Activated CD4-positive, alpha-beta T cell treated with anti-CD3 and anti-CD28 coated beads, Interleukin-2, Interleukin-6, amounts not matched to agents 100 ng/mL and 50 ng/mL, durations not matched to agents 16 hours and 8 hours (primary cell): ENCODE measurements around the gene PDE8B.

Source experiments
- DNase-seq: peaks from one replicate; pipeline ENCODE4 v3.0.0-alpha.2; 2020

The PDE8B gene

DNA sequence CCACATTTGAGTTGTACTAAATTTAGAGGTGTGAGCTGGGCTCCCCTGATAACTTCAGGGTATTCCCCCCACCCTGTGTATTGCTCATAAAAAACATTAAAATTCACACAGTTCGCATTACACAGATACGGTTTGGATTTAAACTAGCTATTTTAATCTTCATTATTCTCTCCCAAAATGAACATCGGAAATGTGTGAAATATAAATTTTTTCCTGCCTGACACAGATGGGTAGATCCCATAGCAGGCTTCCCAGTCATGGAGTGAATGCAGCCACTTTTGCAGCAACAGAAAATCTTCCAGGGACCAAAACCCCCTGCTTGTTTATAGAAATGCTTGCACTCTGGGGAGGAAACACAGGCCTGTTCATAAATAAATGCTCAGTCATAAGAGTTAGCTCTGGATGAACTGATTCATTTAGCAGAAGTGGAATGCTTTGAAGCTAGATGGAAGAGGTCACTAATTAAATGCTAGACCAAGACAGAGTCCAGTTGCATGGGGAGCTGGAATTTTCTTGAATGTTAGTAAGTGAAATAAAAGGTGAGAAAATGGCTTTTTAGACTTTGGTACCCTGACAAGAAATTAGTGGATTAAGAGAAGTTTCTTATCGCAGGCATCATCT lies 115.6 kb downstream of the PDE8B start:
- no peak for DNase-seq

DNA sequence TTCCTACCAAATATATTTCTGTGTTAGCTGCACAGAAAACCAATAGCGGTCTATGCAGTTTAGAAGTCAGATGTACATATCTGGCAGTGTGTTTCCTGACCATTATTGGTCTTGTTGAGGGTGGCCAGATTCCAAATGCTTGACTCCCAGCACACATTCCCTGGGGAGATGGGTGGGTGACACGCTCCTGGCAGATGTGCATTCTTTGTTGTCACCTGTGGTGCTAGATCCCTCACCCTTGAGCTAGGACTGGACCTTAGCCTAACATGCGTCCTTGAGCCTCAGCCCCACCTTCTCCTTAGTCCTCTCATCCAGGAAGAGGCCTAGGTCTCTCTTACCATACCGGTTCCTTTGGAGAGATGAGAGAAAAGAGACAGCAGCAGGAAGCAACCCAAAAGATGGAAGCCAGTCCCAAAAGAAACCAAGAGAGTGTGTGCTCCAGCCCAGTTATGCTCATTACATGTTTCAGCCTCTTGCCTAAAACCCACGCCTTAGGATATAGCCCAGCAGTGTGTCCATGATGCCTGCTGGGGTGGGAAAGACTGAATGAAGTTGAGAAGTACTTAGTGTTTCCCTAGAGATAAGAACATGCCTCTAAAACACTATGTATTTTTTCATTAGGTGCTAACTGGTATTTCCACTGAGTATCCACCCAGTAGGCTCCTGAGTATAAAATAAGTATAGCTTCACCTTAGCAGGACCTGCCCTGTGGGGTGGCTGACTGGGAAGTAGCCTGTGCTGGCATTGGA lies 116.7 kb downstream of the PDE8B start:
- no peak for DNase-seq

DNA sequence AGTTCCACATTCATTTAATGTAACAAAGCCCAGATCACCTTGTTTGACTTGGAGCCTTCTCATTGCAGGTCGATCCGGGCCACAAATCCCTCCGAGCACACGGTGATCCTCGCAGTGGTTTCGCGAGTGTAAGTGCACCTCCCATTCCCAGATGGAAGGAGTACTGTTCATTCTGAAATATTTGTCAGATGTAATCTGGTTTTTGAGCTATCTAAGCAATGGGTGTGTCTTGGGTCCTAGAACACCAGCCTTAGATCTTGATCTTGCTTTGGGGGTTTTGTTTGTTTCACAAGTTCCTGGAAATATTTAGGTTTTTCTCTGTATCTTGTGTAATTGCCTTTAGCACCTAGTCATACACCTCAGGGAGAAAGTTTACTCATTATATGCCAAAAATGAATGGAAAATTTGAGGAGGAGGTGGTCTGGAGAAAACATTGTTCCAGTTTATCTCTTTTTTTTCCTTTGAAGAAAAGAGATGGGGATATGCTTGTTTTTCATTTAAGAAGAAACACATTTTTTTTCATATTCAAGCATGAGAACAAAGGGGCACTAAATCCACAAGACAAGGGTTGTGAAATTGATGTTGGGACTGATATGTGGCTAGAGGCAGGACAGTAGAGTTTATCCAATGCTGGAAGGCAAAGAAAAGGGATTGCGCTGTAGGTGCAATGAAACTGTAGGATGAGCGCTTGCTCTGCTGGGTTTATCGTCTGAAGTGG lies 118.6 kb downstream of the PDE8B start:
- peak; percentile 57 for DNase-seq

DNA sequence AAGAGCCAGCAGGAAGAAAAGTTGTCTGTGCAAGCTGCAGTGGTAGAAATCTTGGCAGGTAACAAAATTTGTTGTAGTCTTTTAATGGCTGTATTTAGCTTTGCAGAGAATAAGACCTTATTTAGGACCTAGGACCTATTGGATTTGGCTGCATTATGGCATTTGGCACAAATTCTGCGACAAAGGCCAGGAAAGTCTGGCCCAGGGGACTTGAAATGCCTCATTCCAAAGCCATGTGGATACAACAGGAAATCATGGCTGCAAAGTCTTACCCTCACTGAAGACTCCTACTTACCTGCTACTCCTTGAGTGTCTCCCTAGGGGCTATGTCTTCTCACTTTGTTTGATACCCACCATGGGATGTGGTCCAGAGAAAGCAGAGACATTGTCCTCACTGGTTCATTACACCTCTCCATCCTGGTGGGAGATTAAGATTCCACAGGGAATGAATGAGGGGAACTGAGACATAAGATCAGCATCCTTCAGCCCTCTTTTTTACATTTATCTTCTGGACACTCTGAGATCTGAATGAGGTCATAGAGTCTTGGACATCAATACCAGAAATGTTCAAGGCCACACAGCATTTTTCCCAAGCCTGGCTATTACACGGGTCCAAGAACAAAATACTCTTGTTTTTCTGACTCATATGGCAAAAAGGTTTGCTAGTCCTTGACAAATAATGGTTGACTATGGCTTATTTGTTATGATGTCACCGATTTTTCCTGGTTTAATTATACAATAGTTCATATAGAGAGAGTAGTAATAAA lies 119.4 kb downstream of the PDE8B start:
- no peak for DNase-seq

DNA sequence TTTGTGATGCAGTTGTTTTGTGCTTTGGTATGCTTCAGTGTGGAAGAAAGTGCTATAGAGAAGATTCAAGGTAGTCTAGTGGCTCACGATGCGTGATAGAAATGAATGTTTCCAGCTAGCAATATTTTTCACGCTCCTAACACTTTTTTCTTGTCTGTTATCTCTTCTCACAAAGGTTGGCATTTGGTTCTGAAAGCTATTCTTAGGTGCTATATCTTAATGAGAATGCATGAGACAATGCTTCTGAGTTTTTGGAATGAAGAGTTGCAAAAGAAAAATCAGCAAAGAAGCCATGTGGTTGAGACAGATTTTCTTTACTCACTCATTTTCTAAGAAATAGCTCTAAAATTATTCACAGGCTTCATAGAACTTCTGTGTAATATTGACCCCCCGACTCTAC lies 122.6 kb downstream of the PDE8B start:
- DNase-seq = no peak

DNA sequence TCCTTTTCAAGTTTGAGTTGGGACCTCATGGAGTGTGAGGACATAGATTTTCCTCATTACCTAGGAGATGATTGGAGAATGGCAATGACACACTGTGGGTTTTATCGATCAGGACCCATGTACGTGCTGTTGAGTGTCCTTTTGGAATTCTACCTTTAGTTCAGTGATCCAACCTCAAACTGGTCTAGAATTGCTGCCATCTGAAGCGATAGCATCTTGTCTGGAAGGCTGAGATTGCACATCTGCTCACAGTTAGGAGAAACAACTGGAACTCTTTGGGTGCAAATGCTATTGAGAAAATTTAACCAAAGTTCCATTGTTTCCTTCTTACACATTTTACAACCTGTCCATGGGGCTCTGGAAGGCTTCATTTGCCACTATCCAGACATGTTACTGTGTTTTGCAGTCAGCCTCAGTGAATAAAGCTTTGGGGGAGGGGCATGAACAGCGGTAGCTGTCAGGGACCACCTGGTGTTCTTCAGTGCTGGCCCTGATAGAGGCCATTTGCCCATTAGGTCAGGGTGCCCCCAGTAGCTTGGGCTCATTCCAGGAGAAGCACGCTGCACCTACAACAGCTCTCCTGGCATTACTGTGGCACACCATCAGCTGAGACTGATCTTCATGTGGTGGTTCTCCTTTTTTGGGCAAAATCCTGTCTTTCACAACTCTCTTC lies 123.1 kb downstream of the PDE8B start:
- DNase-seq = no peak

DNA sequence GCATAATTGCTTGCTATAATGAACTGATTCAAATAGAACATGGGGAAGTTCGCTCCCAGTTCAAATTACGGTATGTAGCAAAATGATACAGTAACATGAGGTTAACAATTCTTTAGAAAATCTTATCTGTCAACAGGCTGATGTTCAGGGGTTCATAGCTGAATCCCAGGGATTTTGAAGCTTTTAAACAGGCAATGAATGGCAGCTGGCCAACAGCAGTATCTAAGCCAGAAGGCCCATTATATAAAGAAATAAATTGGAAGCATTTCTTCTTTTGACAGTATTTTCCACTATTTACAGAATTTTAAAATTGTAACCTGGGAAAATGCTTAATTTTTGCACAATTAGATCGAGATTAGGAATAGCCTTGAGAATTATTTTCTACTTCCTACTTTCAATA lies 126.8 kb downstream of the PDE8B start:
- DNase-seq = no peak

DNA sequence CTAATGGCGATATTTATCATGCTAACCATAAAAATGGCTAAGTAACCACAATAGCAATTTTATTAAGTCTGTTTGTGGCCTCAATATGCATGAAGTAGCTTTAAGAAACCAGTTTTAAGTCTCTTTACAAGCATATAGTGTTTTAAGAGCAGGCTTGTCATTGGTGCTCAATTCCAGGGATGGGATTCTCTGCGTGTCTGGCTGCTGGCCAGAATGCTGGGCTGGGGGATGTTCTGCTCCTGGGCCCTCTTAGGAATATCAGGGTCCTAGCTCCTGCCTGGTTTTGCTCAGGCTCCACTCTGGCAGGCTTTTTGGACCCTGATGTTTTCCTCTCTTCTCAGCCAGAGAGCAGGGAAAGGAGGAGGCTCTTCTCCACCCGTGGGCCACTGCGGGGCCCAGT lies 127.2 kb downstream of the PDE8B start:
- DNase-seq = no peak

DNA sequence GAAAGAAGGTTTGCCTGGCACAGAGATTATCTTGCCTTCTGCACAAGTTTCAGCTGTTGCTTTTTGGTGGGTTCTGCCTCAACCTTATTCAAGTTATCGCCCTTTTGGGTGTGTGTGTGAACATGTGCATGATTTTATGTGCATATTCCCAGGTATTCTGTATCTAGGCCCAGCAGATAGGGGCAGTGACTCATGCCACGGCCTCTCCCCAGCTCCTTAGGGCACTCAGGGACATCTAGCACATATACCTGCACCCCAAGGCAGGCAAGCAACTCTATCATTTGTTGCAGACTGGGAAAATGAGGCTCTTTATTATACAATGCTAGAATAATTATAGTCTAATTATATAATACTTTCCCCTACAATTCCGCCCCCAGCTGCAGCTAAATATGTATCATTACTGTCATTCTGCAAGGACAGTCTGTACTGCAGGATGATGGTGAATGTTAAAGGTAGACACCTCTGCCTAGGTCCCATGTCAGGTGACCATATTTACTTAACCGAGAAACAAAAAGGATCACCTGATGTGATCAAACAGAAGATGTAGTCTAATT lies 128.9 kb downstream of the PDE8B start:
- no peak for DNase-seq

DNA sequence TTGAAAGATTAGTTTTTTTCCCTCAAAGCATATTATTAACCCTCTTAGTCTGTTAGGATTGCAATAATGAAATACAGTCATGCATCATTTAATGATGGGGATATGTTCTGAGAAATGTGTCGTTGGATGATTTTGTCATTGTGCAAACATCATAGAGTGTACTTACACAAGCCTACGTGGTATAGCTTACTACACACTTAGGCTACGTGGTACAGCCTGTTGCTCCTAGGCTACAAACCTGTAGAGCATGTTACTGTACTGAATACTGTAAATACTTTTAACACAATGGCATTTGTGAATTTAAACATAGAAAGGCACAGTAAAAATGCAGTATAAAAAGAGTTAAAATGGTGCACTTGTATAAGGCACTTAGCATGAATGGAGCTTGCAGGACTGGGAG lies 132.7 kb downstream of the PDE8B start:
- no peak for DNase-seq

DNA sequence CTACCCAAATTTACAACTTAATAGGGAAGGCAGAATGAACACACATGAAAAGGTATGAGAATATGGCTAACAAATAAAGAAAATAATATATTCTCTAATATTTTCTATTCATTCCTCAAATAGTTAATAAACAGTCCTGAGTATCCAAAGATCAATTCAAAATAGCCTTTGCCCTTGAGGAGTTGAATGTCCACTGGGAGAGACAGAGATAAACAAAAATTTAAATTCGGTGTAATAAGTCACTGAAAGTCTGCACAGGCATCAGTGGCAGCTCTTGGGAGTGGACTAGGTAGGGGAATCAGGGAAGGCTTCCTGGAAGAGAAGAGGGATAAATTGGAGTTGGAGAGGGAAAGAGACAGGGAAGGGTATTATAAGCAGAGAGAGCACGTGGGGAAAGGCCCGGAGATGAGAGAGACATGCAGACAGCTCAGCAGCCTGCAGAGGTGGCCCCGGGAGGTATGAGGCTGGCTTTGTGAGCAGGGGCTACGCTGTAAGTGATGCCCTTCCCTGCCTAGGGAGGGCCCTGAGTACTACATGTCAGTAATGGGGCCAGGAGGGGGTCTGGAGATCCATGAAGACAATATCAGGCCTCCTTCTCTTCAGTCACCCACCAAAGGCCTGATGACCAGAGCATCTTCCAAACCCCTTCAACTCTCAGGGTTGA lies 137.1 kb downstream of the PDE8B start:
- DNase-seq = no peak

DNA sequence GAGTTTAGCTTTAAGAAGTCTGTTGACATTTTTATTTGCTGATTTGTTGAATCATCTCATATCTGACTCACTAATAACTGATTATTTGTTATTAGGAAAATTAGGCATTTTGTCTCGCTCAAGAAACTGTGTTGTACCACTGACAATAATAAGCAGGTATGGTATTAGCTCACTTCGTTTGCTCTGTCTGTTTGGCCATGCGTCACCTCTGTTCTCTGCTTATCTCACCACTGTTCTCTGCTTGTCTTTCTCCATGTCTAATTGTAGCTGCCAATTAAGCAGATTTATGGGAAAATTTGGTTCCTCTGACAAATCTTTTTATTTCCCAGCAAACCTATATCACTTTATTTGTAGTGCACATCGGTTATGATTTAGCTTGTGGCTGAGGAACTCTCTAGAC lies 142.8 kb downstream of the PDE8B start:
- no peak for DNase-seq

DNA sequence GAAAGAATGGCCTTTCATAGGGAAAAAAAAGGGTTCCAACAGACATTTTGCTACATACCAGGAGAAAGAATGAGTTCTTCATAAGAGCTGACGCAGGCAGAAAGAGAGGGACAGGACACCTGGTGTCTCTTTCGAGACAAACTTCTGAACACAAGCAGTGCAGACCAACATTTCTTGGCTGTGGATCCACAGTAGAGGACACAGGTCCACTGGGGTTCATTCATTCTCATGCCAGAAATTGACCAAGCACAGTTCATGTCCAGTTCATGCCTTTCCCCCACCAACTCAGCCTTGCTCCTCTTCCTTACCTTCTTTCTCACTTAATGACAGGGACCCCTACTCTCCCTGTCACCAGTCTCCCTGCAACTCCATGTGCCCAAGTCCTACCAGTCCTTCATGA lies 144.0 kb downstream of the PDE8B start:
- DNase-seq = no peak

DNA sequence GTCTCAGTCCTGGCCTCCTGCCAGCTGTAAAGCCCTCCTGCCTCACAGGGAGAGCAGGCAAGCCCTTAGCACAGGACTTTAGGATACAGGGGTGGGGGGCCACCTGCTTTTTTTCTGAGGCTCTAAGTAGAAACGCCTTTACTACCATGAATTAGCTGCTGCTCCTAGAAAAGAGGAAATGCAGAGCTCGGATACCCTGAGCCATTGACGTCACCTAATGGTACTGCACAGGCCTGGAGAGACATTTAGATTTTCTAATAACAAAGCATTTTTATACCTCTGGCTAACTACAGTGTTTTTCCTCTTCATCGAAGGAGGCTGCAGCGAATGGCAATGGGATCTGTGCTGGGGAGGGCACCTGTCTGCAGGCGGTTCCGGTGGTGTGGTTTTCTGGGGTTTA lies 144.6 kb downstream of the PDE8B start:
- no peak for DNase-seq

DNA sequence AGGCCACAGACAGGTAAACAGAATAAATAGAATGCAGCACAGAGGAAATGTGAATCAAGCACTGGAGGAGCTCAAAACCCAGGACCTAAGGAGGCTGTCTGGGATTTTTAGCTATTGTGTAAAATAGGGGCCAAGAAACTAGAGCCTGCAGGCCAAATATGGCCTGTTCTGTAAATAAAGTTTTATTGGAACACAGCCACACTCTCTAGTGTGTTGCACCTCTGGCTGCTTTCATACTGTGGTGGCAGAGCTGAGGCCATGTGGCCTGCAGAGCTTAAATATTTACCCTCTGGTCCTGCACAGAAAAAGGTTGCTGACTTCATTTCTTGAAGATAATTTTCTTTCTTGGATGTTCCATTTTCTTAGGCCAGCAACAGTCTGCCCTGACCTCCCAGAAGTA lies 145.3 kb downstream of the PDE8B start:
- no peak for DNase-seq

DNA sequence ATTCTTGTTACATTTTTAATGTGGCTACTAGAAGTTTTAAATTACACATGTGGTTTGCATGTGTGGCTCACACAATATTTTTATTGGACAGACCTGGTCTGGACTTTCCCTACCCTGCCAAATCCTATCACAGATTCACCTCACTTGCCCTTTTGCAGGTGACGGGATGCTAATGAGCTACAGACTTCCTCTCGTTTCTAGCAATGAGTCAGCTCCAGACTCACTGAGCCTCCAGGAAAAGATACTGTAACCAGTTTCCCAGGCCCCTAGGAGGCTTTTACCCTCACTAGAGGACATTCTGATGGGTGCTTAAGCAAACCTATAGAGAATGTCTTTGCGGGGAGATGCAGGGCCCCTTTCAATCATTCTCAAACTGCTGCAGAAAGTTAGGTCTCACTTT lies 146.3 kb downstream of the PDE8B start:
- DNase-seq = peak; percentile 74

DNA sequence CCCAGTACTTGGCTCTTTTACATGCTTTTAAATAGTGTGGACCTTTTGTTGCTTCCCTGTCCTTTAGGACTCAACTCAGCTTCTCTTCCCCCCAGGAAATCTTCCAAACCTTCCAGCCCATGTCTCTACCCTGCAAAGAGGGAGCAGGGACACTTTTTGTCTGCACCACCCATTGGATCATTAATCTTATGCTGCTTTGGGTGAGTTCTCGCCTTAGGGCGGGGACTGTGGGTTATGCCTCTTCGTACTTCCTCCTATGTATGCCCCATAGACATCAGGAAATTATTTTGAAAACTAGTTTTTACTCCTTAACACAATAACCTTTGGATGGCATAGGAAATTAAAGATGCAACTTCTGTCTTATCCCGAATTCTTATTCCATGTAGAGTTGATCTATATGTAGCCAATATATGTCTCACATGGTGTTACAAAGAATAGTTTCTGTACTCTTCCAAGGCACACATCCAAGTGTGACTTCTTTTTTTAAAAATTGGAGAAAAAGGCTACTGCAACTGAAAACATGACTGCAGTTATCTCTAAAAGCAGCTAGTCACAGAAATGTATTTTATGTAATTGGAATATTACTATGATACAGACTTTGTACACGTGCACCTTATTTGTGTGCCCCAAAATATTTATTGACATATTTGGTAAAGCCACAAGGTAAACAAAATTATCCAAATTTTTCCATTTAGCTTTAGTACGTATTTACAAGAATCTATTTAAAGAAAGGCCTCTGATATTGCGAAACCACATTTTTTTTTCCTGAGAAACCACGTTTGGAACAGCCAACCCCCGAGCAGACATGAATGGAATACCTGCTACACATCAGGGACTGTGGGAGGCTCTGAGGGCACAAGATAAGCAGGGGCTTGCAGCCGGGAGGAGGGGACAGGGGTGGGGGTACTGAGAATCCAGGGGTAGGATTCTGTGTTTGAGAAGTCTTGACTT lies 148.1 kb downstream of the PDE8B start:
- DNase-seq = no peak

DNA sequence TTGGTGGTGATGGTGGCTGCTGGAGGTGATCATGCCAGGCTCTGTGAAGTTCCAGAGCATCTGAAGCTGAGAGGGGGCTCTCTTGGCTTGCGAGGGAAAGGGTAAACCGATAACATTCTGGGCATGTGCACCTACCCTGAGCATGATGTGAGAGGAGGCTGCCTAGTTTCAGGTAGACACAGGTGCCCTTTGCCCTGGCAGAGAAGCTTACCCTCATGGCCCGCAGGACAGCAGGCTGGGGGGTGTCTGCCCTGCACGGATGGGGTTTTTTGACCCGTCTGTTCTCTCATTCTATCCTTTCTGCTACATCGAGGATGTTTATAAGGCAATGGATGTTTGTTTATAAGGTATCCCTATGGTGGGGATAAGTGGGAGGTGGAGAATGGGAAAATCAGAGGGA lies 148.8 kb downstream of the PDE8B start:
- DNase-seq = no peak

DNA sequence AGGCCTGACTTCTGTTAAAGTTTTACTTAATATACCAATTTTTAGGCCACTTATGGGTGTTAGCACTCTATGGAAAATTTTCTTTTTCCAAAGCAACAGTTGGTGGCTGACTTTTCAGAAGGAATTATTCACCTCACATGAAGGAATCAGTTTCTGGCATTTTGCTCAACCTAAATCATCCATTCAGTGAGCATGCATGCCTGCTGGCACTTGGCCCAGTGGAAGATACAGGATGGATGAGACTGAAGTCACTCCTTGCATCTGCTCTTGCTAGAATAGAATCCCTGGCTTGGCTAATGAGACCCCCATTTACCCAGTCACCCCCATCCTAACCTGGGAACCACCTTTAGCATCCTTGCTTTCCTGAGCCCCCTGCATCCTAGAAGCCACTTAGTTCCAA lies 149.9 kb downstream of the PDE8B start:
- DNase-seq = no peak

DNA sequence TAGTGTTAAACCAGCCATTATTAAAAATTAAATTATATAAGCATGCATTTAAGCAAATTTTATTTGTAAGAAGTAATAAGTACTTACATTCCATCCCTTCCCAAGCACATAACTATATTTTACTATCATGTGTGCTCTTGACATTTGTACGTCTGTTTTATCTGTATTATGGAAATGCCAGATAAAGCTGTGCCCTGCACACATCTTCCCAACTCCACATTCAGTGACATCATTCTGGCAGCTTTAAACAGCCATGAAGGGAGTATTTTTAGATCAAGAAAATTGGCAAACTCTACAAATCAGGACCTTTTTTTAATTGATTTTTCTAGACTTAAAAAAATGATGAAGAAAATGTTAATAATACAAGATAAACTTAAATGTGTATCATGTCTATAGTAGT lies 150.5 kb downstream of the PDE8B start:
- DNase-seq = no peak
